HL-60 (cell line): ENCODE measurements around the gene INTS6L.

Experiments used
- GABPA ChIP-seq: IDR thresholded peaks from 2 replicates; pipeline ENCODE4 v1.6.1; 2012; ENCODE audit warnings: low read depth
- POLR2AphosphoS5 ChIP-seq: IDR thresholded peaks from 2 replicates; pipeline ENCODE4 v1.6.1; 2012; ENCODE audit warnings: low read depth
- SPI1 ChIP-seq: IDR thresholded peaks from 2 replicates; pipeline ENCODE4 v1.6.1; 2012; ENCODE audit warnings: low read depth, mild to moderate bottlenecking, borderline replicate concordance
- TF ChIP-seq, protein P1 (sequence below): IDR thresholded peaks from one replicate; pipeline ENCODE4 v1.5.1; 2011; ENCODE audit warnings: low read length, control low read depth, inconsistent platforms; ENCODE audit not compliant: insufficient read depth
- TF ChIP-seq, protein P2 (sequence below): IDR thresholded peaks from 2 replicates; pipeline ENCODE4 v1.6.1; 2012; ENCODE audit warnings: low read depth; ENCODE audit not compliant: insufficient replicate concordance

DNA sequence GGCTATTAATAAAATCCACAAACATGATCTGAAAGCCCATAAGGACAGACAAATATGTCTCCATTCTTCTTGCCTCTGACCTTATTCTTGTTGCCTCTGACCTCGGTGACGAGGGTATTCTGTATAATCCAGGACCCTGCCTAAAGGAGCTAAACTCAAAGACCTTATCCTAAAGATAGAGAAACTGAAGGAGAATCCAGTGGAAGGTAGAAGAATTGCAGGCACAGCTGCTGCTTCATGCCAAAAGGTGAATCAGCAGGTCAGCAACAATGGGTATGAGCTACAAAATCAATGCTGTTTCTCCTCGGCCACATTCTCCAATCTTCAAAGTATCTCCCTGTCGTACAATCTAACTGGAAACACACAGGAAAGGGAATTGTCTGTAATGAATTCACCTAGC lies 71.4 kb downstream of the INTS6L start:
- TF ChIP-seq POLR2AphosphoS5 (no peak), SPI1 (no peak), GABPA (no peak)
- TF ChIP-seq, protein P1, sequence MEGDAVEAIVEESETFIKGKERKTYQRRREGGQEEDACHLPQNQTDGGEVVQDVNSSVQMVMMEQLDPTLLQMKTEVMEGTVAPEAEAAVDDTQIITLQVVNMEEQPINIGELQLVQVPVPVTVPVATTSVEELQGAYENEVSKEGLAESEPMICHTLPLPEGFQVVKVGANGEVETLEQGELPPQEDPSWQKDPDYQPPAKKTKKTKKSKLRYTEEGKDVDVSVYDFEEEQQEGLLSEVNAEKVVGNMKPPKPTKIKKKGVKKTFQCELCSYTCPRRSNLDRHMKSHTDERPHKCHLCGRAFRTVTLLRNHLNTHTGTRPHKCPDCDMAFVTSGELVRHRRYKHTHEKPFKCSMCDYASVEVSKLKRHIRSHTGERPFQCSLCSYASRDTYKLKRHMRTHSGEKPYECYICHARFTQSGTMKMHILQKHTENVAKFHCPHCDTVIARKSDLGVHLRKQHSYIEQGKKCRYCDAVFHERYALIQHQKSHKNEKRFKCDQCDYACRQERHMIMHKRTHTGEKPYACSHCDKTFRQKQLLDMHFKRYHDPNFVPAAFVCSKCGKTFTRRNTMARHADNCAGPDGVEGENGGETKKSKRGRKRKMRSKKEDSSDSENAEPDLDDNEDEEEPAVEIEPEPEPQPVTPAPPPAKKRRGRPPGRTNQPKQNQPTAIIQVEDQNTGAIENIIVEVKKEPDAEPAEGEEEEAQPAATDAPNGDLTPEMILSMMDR, result no peak
- TF ChIP-seq, protein P2, sequence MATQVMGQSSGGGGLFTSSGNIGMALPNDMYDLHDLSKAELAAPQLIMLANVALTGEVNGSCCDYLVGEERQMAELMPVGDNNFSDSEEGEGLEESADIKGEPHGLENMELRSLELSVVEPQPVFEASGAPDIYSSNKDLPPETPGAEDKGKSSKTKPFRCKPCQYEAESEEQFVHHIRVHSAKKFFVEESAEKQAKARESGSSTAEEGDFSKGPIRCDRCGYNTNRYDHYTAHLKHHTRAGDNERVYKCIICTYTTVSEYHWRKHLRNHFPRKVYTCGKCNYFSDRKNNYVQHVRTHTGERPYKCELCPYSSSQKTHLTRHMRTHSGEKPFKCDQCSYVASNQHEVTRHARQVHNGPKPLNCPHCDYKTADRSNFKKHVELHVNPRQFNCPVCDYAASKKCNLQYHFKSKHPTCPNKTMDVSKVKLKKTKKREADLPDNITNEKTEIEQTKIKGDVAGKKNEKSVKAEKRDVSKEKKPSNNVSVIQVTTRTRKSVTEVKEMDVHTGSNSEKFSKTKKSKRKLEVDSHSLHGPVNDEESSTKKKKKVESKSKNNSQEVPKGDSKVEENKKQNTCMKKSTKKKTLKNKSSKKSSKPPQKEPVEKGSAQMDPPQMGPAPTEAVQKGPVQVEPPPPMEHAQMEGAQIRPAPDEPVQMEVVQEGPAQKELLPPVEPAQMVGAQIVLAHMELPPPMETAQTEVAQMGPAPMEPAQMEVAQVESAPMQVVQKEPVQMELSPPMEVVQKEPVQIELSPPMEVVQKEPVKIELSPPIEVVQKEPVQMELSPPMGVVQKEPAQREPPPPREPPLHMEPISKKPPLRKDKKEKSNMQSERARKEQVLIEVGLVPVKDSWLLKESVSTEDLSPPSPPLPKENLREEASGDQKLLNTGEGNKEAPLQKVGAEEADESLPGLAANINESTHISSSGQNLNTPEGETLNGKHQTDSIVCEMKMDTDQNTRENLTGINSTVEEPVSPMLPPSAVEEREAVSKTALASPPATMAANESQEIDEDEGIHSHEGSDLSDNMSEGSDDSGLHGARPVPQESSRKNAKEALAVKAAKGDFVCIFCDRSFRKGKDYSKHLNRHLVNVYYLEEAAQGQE, result no peak
